Hepatocyte (in vitro differentiated cells): Measurements from ENCODE around the gene DOCK1.

Experiments
- CTCF ChIP-seq: fragments of 200-600 bp; sonication (generic); IDR thresholded peaks from 2 replicates; pipeline ENCODE4 v1.5.1; 2016; ENCODE audit warnings: antibody characterized with exemption, mild to moderate bottlenecking; ENCODE audit not compliant: poor library complexity
- EZH2phosphoT487 ChIP-seq: fragments of 200-600 bp; sonication (generic); IDR thresholded peaks from one replicate; pipeline ENCODE4 v1.6.1; 2018; ENCODE audit warnings: antibody characterized with exemption, mild to moderate bottlenecking, low read depth, moderate library complexity; ENCODE audit not compliant: unreplicated experiment, severe bottlenecking

- TF ChIP-seq CTCF (no peak), EZH2phosphoT487 (no peak)
These were observed 246.9 kb downstream of the DOCK1 start for GRCh38 chr10:127151981-127152699.
